Mesothelial cell of epicardium (in vitro differentiated cells): Measurements from ENCODE around the gene IL12B. TPM values are rescaled to one million over a fixed set of nuclear protein-coding genes. Genes with fewer than 3 reads are reported as not detected.

ENCODE experiments used
- DNase-seq, 2 experiments: peaks; one replicate each; pipeline ENCODE4 v3.0.0; 2021; ENCODE audit warnings: low spot score in 2 of 2; ENCODE audit not compliant: unreplicated experiment in 2 of 2
- H3K27ac Mint-ChIP-seq: 2 replicates; pipeline ENCODE4 v1.8.0; 2021; ENCODE audit warnings: mixed read lengths
- H3K27me3 Mint-ChIP-seq: 2 replicates; pipeline ENCODE4 v1.8.0; 2021; ENCODE audit warnings: low read depth, mixed read lengths
- H3K36me3 Mint-ChIP-seq: 2 replicates; pipeline ENCODE4 v1.8.0; 2021; ENCODE audit warnings: mixed read lengths
- H3K4me1 Mint-ChIP-seq: 2 replicates; pipeline ENCODE4 v1.8.0; 2021; ENCODE audit warnings: mixed read lengths
- H3K4me3 Mint-ChIP-seq: 2 replicates; pipeline ENCODE4 v1.8.0; 2021; ENCODE audit warnings: mild to moderate bottlenecking, moderate library complexity, mixed read lengths
- H3K9me3 Mint-ChIP-seq: 2 replicates; pipeline ENCODE4 v1.8.0; 2021; ENCODE audit warnings: mixed read lengths
- CTCF ChIP-seq: fragments of 200-600 bp; sonication (generic); IDR thresholded peaks from one replicate; pipeline ENCODE4 v1.5.0; 2021; ENCODE audit warnings: antibody characterized with exemption; ENCODE audit not compliant: unreplicated experiment
- total RNA-seq: library from RNA; stranded (reverse); gene quantifications from 3 replicates; pipeline ENCODE4 v1.2.1, GENCODE V29; 2021

IL12B gene
- total RNA-seq, 1 donor from 2014 or later, result not detected

GRCh38 chr5:159317849-159318248 lies 12.4 kb downstream of the IL12B start:
- Mint-ChIP-seq H3K27ac (no peak overlapping the region), H3K4me1 (no peaks in the 10 kb centered on the region), H3K36me3 (no peaks in the 10 kb centered on the region), H3K27me3 (peaks cover 37% of the 10 kb centered on the region), H3K4me3 (no peak overlapping the region), H3K9me3 (no peaks in the 10 kb centered on the region)
- no peak for TF ChIP-seq CTCF
- DNase-seq, result no peak

DNA sequence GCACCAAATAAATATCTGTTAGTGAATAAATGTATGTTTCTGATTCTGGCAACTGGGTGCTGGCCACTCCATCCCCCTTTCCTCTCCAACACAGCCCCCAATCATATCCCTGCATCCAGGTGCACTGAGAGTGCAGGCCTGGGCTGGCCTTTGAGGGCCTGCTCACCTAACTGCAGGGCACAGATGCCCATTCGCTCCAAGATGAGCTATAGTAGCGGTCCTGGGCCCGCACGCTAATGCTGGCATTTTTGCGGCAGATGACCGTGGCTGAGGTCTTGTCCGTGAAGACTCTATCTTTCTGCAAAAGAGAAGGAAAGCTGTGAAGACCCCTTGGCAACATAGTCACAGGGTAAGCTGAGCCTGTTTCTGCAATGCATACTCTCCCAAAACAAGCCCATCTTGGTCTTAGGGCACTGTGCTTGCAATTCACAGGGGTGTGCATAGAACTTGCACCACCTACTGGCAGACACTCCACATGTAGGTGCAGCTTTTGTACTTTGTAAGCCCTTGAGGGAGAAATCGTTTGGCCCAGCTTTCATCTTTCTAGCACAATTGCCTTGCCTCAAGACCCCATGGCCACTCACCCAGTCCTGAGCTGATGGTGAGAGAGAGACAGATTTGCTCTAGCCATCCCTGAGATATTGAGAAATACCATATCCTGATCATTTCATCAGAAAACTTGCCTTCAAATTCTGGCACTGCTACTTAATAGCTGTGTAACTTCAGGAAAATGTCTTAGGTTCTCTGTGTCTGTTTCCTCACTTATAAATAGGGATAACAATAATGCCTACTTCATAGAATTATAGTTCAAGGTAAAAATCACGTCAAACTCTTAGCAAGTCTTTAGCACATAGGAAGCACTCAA lies 13.5 kb downstream of the IL12B start:
- Mint-ChIP-seq H3K36me3 (no peaks in the 10 kb centered on the region), H3K27me3 (peaks cover 42% of the 10 kb centered on the region), H3K4me3 (no peak overlapping the region), H3K9me3 (no peaks in the 10 kb centered on the region), H3K27ac (no peak overlapping the region), H3K4me1 (no peaks in the 10 kb centered on the region)
- TF ChIP-seq CTCF, result peak; percentile 45
- DNase-seq, result no peak

DNA sequence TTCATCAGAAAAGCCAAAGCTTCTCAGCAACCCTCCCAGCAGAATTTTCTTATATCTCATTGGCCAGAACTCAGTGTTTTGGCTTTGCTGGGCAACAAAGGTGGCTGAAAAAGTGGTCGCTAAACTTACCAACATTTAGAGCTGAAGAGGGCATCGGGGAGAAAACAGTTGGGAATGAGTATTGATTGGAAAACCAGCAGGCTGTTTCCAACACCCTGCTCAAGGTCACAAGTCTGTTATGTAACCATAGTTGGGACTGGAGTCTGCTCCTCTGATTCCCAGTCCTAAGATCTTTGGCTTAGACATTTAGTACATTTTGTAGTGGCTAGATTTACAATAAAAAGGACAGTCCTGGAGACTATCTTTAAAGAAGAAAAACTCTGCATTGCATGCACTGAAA lies 17.1 kb downstream of the IL12B start:
- Mint-ChIP-seq H3K27me3 (peaks cover 69% of the 10 kb centered on the region), H3K9me3 (no peaks in the 10 kb centered on the region)

DNA sequence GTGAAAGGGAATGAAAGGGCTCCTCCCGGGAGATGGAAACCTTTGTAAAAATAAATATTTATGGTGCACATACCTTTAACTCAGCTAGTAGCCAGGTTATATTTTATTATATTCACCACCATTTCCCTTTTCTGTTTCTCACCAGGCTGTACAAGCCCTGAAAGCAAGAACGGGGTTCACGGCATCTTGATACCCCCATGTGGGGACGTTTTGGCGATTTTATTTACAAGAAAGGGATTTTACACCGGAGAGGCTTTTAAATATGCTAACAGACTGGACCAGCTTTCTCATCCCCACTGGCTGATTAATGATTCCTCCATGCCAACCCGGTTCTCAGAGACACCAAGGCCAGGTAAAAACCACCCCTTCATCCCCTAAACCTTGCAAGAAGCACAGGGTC lies 19.2 kb downstream of the IL12B start:
- Mint-ChIP-seq H3K27me3 (peaks cover 80% of the 10 kb centered on the region), H3K4me3 (peak overlapping the region; percentile 44), H3K9me3 (no peaks in the 10 kb centered on the region), H3K27ac (no peak overlapping the region), H3K4me1 (peaks cover 7% of the 10 kb centered on the region), H3K36me3 (no peaks in the 10 kb centered on the region)
- no peak for DNase-seq
- TF ChIP-seq CTCF, result no peak

More for the DNA sequence above, 17.1 kb downstream of the IL12B start:
- H3K4me1 Mint-ChIP-seq, result peaks cover 7% of the 10 kb centered on the region
- H3K4me3 Mint-ChIP-seq, result no peak overlapping the region
- no peak for DNase-seq
- no peak overlapping the region for H3K27ac Mint-ChIP-seq
- H3K36me3 Mint-ChIP-seq, result no peaks in the 10 kb centered on the region
- TF ChIP-seq CTCF, result no peak

DNA sequence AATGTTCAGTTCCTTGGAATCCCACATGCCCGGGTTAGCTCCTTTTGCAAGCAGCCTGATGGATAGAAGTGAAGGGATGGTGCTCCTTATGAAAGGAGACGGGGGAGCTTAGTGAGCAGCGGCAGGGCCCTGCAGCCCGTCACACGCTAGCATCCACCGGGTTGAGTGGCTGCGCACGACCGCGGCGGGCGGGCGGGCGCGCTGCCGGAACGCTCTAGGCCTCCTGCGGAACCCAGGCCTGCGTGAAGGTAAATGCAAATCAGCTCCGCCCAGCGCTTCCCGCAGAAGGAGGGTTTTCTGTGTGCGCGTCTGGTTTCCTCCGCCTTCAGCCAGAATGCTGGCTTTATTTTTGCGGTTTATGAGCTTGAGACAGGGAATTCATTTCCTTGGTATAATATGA lies 19.8 kb downstream of the IL12B start:
- peaks cover 83% of the 10 kb centered on the region for H3K27me3 Mint-ChIP-seq
- H3K9me3 Mint-ChIP-seq, result no peaks in the 10 kb centered on the region
- H3K36me3 Mint-ChIP-seq, result no peaks in the 10 kb centered on the region
- TF ChIP-seq CTCF, result no peak
- DNase-seq, result peak; percentile 36 to 50
- H3K27ac Mint-ChIP-seq, result no peak overlapping the region
- H3K4me1 Mint-ChIP-seq, result peaks cover 7% of the 10 kb centered on the region
- peak overlapping the region; percentile 44 for H3K4me3 Mint-ChIP-seq
